HG03097 (cell line): Measurements from ENCODE around the gene BEST1.
"Not testable (repeated sequence)": the region's sequence is repeated elsewhere in the genome, so short reads cannot be mapped to it uniquely, and the experiment has no call there.

Source experiments
- ATAC-seq: cut with Tn5 transposase; IDR thresholded peaks from one replicate; pipeline ENCODE4 v1.9.1; 2021; ENCODE audit not compliant: unreplicated experiment, low FRiP score

BEST1 gene

DNA sequence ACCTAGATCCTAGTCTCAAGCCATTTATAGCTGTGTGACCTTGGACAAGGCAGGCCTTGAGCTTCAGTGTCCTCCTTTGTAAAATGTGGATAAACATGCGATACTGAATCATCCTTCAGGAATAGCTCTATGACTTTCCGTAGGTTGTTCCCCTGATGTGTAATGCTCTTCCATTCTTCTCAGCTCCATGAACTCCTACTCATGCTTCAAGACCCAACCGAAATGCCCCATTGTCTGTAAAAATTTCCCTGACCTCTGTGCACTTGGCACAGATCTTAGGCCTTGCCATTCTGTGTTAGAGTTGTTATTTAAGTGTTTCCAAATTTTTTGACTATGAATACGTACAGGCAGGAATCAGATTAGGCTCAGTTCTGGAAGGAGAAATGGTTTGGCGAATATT, 3.3 kb upstream of the BEST1 start:
- no peak for ATAC-seq

DNA sequence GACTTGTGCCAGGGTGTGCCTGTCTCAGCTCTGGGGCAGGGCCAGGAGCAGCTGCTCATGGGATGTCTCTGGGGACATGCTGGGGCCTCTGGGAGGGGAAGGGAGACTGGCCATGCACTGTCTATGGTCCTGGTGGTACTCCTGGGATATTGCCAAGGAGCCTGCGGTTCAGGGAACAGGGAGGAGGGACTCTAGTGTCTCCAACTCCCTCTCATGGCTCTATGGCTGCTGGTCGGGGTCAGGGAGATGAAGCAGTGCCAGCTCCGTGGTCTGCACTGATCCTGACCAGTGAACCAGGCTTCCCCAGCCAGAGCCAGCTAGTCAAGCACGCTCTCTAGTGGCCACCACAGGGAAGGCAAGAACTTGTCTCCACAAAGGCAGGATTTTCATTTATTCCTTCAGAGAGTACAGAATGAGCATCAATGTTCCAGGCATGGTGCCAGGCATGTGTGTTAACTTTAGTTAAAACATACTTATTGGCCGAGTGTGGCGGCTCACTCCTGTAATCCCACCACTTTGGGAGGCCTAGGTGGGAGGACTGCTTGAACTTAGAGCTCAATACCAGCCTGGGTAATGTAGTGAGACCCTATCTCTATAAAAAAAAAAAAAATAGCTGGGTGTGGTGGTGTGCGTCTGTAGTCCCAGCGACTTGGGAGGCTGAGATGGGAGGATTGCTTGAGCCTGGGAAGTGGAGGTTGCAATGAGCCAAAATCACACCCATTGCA, 2.5 kb upstream of the BEST1 start:
- no peak for ATAC-seq

DNA sequence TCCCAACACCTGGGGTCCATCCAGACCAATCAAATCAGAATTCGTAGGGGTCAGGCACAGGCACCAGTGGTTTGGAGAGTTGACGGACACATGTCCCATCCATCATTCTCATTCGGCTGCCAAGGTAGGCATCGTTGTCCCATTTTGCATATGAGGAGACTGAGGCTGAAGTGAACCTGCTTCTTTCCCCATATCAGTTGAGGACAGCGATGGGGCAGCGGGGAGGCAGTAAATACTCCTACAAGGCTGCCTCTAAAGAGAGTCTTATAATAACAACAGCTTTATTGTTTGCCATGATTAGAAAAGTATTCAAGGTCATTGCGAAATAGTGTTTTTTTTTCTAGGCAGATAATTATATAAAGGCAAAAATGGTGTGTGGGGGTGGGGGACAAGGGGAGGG, 1.6 kb upstream of the BEST1 start:
- ATAC-seq: no peak

DNA sequence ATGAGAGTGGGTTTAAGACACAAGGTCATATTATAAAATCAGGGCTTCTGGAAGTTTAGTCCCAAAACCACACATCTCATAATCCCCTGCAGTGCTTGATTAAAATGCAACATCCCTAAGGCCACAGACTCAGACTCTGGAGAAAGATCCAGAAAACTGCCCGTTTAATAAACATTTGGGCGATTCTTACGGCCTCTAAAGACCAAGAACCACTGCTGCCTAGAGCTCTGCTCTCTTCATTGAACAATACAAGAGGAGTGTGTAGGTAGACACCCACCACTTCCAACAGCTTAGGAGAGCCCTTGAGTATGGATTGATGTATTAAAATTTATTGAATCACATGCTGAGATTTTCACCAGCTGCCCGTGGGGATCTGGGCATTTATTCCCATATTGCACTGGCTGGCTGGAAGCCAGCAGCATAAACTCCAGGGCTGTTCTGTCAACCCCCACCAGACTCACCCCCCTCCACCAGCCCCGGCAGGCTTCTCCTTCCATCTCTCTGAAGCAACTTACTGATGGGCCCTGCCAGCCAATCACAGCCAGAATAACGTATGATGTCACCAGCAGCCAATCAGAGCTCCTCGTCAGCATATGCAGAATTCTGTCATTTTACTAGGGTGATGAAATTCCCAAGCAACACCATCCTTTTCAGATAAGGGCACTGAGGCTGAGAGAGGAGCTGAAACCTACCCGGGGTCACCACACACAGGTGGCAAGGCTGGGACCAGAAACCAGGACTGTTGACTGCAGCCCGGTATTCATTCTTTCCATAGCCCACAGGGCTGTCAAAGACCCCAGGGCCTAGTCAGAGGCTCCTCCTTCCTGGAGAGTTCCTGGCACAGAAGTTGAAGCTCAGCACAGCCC, 749 bp upstream of the BEST1 start:
- no peak for ATAC-seq

DNA sequence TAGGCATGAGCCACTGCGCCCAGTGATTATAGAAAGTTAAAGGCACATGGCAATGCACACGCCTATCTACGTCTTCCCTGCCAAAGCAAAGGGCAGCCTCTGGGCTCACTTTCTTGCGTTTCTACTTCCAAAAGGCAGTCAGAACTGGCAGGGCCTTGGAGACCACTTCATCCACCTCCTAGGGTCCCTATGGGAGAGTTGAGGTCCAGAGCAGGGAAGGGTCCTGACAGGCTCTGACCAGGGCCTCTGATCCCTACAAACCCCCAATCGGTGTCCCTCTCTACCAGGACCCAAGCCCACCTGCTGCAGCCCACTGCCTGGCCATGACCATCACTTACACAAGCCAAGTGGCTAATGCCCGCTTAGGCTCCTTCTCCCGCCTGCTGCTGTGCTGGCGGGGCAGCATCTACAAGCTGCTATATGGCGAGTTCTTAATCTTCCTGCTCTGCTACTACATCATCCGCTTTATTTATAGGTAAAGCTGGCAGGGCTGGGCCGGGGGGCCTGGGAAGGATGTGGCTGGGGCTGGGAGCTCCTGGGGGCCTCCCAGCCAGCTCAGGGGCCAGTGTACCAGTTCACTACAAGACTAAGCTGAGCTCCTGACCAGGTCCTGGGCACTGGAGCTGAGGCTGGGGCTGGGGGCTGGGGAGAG, 1.5 kb downstream of the BEST1 start:
- no peak for ATAC-seq

DNA sequence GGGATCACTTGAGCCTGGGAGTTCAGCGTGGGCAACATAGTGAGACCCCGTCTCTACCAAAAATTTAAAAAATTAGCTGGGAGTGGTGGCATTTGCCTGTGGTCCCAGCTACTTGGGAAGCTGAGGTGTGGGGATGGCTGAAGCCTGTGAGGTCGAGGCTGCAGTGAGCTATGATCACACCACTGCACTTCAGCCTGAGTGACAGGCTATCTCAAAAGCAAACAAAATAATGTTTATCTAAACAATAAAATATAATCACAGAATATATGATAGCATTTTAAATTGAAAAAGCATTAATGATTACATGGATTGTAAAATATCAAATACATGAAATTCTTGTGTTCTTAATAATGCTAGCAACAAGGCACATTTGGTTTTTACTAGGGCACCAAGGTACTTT, 2.7 kb downstream of the BEST1 start:
- ATAC-seq: no peak

DNA sequence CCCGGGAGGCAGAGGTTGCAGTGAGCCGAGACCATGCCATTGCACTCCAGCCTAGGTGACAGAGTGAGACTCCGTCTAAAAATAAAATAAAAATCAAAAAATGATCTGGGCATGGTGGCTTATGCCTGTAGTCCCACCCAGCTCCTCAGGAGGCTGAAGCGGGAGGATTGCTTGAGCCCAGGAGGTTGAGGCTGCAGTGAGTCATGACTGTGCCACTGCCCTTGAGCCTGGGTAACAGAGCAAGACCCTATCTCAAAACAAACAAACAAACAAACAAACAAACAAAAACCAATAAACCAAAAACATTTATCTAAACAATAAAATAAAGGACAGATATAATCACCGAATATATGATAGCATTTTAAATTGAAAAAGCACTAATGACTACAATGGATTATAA, 3.5 kb downstream of the BEST1 start:
- not testable (repeated sequence) for ATAC-seq

DNA sequence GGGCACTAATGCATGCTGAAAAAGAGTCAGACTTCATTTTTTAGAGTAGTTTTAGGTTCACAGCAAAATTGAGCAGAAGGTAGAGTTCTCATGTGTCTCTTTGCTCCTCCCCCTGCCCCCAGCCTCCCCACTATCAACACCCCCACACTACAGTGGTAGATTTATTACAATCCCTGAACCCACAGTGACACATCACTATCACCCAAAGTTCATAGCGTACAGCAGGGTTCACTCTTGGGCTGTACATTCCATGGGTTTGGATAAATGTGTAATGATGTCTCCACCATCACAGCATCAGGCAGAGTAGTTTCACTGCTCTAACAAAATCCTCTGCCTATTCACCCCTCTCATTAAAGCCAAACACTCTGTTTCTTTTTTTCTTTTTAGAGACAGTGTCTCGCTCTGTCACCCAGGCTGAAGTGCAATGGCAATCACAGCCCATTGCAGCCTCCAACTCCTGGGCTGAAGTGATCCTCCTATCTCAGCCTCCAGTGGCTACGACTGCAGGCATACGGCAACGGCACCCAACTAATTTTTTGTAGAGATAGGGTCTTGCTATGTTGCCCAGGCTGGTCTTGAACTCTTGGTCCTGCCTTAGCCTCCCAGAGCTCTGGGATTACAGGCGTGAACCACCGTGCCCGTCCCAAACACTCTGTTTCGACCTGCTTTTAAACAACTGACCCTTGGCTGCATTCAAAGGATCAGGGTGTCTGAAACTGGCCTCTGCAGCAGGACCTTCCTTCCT, 4.1 kb downstream of the BEST1 start:
- no peak for ATAC-seq

DNA sequence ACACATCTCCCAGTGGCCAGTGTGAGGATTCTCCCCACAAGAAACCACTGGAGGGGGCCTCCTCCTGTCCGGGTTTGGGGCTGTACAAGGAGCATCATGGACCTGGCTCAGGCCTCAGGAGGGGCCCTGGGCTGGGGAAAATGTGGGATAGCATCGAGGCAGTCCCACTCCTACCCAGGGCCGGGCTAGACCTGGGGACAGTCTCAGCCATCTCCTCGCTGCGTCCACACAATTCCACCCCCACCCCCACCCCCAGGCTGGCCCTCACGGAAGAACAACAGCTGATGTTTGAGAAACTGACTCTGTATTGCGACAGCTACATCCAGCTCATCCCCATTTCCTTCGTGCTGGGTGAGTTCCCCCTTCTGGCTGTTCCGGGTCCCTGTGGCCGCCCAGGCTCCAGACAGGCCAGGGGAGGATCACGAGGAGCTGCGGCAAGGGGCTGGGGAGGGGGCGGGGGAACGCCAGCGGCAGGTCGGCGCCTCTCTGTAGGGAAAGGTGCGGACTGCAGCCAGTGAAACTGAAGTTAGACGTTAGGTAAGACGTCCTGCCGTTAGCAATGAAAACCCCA, 4.8 kb downstream of the BEST1 start:
- ATAC-seq: no peak

DNA sequence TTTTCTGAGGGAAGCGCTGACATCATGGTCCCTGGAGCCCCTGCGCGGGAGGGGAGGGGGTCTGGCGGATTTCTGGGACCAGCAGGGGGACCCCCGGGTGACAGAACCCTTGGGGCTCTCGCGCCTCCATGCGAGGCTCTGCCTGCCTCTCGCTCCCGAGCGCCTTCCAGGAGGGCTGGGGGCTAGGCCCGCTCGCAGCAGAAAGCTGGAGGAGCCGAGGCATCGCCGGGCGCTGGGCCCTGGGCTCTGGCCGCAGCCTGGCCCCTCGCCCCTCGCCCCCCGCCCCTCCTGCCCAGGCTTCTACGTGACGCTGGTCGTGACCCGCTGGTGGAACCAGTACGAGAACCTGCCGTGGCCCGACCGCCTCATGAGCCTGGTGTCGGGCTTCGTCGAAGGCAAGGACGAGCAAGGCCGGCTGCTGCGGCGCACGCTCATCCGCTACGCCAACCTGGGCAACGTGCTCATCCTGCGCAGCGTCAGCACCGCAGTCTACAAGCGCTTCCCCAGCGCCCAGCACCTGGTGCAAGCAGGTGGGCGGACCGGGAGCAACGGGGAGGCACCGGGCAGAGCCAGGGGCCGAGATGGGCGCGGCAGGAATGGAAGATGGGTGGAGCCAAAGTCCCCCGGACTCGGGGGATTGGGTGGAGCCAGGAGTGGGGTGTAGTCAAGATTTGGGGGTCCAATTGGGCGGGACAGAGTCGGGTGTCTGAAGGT, 5.4 kb downstream of the BEST1 start:
- ATAC-seq: no peak

DNA sequence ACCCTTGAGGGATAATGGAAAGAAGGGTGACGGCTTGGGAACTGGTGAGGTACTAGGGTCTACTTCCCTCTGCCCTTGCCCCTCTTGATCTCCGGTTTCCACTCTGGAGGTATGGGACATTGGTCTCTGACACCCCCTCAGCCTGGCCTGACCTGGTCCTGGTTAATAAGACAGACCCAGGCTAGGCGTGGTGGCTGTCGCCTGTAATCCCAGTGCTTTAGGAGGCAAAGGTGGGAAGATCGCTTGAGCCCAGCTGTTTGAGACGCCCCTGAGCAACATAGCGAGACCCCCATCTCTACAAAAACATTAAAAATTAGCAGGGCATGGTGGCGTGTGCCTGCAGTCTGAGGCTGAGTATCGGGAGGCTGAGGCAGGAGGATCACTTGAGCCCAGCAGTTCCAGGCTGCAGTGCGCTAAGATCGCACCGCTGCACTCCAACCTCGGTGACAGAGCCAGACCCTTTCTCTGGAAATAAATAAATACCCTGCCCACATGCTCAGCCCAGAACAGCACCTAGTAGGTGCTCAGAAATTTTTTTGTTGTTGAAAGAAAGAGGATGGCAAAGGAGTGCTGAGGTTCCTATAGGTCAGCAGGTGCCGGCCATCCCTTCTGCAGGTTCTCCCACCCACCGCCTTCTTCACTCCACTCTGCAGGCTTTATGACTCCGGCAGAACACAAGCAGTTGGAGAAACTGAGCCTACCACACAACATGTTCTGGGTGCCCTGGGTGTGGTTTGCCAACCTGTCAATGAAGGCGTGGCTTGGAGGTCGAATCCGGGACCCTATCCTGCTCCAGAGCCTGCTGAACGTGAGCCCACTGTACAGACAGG, 6.3 kb downstream of the BEST1 start:
- ATAC-seq: no peak

DNA sequence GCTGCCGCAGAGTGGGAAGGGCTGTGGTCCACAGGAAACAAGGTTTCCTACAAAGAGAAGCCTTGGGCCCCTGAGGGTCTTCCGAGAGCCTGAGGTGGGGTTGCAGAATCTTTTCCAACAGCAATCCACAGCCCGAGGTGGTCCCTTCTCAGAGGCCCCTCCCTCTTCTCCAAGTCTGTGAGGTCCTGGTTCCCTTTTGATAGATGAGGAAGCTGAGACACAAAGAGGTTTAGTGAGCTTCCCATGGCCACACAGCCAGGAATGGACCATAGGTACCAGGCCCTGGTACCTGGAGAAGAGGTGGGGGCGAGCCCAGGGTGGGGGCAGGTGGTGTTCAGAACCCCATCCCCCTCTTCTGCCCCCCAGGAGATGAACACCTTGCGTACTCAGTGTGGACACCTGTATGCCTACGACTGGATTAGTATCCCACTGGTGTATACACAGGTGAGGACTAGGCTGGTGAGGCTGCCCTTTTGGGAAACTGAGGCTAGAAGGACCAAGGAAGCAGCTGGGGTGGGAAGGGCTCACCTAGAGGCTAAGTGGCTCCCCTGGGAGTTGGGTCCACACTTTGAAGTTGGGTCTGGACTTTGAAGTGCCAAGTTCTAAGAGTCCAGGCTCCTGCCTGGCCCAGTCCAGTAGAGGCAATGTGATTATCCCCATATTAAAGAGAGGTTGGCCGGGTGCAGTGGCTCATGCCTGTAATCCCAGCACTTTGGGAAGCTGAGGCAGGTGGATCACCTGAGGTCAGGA, 7.0 kb downstream of the BEST1 start:
- ATAC-seq: no peak

DNA sequence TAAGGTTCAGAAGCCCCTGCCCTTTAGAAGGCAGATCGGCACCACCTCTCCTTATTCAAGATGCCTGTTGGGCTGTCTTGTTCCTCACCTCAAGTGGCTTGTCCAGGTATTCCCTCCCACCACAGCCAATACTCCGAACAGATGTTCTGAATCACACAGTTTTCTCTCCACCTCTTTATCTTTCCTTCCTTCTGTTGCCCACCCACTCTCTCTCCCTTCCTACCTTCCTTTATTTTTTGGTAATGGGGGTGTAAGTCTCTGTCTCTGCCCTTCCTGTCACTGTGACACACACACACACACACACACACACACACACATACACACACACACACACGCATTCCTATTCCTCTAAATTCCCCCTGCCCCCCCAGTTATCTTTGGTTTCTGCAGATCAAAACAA, 8.4 kb downstream of the BEST1 start:
- no peak for ATAC-seq

DNA sequence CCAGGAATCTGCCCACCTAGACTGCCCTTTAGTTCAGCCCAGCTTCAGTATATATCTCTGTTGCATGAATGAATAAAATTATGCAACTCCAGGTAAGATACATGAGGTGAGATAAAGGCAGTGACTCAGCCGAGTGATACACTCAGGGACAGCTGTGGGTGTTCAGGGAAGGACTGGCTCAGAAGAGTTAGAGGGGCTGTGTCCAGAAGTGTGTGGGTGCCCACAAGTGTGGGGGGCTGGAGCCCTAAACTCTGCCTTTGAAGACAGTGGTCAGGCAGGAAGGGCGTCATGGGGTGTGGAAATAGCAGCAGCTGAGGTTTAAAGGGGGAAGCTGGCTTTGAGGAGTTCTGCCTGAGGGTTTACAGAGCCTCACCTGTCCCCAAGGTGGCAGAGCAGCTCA, 9.0 kb downstream of the BEST1 start:
- no peak for ATAC-seq

DNA sequence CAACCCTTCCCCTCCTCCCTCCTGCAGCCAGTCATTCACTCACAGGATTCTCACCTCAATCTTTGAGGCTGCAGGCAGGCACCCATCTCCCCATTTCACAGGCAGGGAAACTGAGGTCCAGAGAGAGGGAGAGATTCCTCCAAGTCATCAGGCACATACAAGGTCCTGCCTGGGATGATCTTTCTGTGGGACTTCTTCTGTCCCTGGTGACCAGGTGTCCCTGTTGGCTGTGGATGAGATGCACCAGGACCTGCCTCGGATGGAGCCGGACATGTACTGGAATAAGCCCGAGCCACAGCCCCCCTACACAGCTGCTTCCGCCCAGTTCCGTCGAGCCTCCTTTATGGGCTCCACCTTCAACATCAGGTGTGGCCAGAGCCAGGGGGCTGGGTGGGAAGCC, 9.5 kb downstream of the BEST1 start:
- no peak for ATAC-seq

DNA sequence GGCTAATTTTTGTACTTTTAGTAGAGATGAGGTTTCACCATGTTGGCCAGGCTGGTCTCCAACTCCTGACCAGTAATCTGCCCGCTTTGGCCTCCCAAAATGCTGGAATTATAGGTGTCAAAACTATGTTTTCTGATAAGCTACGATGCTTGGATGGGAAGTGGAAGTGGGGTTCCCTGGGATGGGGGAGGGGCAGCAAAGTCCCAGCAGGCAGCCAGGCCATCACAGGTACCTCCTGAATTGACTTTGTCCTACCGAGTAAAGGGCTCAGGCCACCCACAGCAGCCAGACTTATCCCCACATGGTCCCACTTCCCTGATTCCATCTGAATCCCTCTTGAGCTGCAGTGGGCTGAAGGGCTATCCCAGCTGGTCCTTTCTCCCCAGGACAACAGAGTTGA, 10.4 kb downstream of the BEST1 start:
- no peak for ATAC-seq

DNA sequence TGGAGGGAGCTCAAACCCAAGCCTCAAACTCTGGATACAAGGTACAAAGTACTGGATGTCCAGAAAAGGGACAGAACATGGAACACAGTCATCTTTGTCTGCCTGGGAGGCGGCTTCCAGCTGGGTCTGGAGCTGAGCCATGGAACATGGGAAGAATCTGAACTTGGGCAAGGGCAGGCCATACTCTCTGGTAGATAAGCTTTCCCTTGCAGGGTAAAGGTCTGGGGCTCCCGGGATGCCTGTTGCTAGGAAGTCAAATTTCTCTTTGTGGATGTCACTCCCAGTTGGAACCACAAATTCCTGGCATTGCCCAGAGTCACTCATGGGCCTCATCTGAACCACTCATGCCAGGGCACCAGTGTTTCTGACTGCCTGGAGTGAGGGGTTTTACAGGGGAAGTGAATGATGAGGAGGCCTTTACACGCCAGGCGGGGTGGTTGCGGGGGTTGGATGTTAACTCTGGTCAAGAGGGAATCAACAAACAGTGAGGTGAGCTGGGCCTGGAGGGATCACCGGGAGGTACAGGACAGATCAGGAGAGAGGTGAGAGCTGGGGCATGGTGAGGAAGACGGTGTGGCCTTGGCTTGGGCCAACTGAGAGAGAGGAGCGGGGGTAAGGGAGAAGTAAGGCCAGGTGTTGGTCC, 11.5 kb downstream of the BEST1 start:
- no peak for ATAC-seq
